G401.6 (cell line): Measurements from ENCODE around the gene PDE6C.

ENCODE experiments used
- FAIRE-seq: peaks from 2 replicates; lab custom pipeline; 2012; peaks lifted over from hg19 to GRCh38; lab: Jason Lieb, UNC

The PDE6C gene

GRCh38 chr10:93612311-93612710 lies at the start of gene PDE6C:
Gene PDE6C (plus strand): TSS chr10:93612537. CDS start chr10:93612726, 189 bp downstream.
- FAIRE-seq, result no peak

GRCh38 chr10:93565446-93565845 lies 46.9 kb upstream of the PDE6C start:
- FAIRE-seq, result no peak

DNA sequence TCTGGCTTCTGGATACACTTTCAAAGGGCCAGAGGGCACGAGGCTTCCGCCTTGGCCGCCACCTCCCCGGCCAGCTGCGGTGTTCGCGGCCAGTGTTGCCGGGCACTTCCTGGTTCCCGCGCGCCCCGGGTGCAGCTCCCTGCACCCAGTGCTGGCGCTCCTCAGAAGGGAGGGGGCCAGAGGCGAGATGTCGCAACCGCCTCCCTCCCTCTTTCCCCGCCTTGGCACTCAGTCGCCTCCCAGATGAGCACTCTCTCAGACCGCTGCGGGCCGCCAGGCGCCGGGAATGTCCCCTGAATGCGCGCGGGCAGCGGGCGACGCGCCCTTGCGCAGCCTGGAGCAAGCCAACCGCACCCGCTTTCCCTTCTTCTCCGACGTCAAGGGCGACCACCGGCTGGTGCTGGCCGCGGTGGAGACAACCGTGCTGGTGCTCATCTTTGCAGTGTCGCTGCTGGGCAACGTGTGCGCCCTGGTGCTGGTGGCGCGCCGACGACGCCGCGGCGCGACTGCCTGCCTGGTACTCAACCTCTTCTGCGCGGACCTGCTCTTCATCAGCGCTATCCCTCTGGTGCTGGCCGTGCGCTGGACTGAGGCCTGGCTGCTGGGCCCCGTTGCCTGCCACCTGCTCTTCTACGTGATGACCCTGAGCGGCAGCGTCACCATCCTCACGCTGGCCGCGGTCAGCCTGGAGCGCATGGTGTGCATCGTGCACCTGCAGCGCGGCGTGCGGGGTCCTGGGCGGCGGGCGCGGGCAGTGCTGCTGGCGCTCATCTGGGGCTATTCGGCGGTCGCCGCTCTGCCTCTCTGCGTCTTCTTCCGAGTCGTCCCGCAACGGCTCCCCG lies 45.7 kb upstream of the PDE6C start, which contains the start of gene FFAR4:
FFAR4 (plus strand) TSS at position 231 of the 842 bp plus-strand sequence; CDS start at position 287, 56 bp downstream.
- no peak for FAIRE-seq

DNA sequence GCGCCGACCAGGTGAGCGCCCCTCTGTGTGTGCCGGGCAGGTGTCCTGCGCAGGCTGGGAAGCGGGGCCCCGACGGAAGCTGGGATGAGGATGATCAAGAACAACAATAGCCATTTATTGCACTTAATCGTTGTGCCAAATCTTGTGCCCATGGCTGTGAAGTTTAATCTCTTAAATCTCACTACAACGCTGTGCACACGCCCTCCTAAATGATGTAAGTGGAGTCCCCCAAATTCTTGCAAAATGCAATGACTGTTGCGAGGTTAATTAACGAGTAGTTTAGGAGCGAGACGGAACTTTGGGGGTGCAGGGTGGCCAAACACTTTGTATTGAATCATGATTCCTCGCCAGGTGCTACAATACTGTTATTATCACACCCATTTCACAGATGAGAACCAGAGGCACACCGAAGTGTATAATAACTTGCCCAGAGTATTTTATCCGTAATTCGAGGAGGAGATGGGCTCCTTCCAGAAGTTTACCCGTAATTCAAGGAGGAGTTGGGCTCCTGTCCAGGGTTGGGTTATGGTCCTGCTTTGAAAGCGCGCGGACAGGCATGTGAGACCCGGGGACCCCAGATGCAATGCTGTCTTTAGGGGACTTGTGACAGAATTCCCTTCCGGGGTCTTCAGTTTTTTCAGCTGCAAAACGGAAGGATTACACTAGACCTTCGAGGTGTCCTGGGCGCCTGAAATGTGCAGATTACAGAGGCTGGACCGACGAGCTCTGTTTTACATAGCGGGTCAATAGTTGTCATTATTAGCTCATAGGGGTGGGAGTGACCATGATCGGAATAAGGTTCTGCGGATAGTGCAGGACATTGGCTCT lies 44.8 kb upstream of the PDE6C start:
- FAIRE-seq, result no peak

DNA sequence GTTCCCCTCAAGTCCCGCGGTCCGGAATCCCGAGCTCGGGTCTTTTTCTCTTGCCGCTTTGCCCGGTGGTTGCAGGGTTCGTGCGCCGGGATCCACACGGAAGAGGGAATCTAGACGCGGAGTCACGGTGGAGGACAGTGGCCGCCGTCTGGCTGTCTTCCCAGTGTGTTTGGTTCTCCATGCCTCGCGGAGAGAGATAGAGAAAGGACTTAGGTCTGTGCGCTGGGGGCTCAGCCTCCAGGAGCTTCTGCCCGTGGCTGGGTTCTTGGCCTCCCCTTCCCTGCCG lies 44.3 kb upstream of the PDE6C start:
- no peak for FAIRE-seq

DNA sequence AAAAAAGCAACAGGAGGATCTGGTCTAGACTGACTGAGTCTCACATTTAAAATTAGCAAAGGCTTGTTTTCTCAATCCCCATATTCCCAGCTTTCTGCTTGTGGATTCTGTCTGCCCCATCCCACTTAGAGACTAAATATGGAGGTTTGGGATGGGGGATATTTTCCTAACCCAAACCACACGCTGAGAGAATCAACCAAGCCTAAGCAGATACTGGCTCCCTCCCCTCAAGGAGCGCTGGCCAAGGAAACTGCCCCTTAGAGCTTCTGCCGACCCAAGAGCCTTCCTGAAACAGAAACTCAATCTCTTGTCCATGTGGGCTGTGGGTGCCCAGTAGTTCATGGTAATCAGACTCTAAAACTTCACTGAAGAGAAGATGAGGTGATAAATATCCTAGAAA lies 42.0 kb upstream of the PDE6C start:
- FAIRE-seq, result no peak

DNA sequence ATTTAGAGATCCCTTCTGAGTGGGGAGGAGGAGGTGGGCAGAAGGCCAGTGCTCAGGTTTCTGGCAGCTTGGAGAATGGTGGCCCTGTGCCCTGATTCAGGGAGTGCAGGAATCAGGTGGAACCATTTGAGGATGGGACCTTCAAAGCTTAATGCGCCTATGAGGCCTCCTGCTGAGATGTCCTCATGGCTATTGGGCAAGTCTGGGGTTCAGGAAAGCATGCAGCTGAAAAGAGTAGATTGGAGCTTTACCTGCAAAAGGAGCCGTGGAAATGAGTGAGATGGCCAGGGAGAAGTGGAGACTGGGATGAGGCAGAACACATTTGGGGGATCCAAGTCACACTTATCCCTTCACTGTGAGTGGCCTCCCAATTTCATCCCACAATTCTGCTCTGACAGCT lies 39.7 kb upstream of the PDE6C start:
- FAIRE-seq, result no peak

GRCh38 chr10:93573051-93573909 lies 39.1 kb upstream of the PDE6C start:
- no peak for FAIRE-seq

- no peak for FAIRE-seq
Measured at GRCh38 chr10:93573924-93574323, 38.4 kb upstream of the PDE6C start.

DNA sequence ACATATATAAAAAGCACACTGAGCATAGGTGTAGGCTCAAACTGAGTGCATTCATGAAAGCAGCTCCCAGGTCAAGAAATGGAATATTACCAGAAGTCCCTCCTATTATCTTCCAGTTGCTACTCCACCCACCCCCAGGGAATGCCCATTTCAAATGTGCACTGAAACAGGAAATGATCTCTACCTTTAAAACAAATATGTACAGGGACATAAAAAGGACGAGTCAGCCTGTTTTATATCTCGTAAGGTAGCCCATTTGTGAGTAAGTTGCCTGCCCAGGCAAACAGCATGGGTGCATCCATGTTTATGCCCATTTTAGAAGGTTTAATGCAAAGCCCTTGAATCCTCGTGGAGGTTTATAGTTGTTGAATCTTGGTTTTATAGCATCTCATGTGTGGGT lies 35.4 kb upstream of the PDE6C start:
- no peak for FAIRE-seq

- no peak for FAIRE-seq
Measured at GRCh38 chr10:93577565-93577964, 34.8 kb upstream of the PDE6C start.

- no peak for FAIRE-seq
Measured at GRCh38 chr10:93579089-93579488, 33.2 kb upstream of the PDE6C start.

DNA sequence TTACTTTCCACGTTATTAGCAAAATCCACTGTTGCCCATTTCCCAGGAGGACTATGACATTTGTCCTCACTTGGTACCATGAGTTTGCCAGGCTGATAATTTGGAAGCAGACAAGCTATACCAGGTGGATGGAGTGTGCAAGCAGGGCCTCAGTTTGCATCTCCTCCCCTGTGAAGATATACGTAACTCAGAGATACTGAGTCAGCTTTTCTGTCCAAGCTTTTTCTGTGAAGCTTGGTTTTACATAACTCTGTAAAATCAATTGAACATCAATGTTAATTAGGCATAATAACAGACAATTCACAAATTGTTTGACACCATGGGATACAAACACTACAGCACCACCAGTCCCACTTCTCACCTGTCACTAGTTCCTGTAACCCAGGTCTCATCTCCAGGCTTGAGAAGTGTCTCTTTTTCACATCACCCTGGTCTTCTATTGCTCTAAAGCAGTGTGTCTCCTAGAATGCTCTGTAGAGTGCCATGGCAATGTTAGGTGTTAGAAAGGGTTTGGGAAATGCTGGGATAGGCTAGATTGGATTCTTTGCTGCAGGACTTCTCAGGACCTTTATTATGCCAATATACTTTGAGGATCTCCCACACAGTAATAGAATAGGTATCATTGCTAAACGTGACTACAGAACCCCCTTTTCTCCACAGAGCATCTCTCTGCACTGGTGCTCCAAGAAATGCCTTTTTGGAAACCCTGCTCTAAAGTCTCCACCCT lies 32.2 kb upstream of the PDE6C start:
- FAIRE-seq, result no peak

- FAIRE-seq, result no peak
Measured at GRCh38 chr10:93580828-93581227, 31.5 kb upstream of the PDE6C start.

- FAIRE-seq, result no peak
Measured at GRCh38 chr10:93584445-93584844, 27.9 kb upstream of the PDE6C start.

DNA sequence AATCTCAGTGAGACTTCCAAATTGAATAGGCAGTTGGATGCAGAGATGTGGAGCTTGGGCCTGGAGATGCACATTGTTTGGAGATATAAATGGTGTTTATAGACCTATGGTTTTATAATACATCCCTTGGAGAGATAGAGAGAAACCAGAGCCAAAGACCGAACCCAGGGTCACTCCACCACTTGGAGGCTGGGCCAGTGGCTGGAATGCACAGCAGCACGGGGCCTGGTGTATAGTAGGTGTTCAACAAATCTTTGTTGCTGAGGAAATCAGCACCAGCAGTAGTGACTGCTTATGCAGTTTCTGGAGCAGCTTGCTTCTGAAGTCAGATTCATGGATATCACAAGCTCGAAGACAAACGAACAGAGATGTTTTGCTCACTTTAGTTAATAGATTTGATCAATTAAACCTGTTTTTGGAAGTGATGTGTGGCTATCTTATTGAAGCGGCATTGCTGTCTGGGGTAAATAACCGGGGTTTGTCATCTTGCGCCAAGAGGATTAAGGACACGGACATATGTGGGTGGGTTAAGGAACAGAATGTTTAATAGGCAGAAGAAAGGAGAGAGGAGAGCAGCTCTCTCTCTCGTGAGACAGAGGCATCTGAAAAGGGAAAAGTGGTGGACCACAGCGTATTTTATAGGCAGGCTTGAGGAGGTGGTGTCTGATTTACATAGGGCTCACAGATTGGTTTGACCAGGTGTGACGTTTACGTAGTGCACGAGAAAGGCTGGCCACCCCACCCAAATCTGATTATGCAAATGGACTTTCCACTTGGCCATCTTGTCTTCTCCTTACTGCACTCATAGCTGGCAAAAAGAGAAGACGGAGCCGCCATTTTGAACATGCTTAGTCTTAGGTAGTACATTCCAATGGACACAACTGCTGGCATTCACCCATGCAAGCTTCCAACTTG lies 22.4 kb upstream of the PDE6C start:
- FAIRE-seq, result no peak

GRCh38 chr10:93590638-93591037 lies 21.7 kb upstream of the PDE6C start:
- FAIRE-seq, result no peak

GRCh38 chr10:93591065-93591808 lies 21.1 kb upstream of the PDE6C start:
- no peak for FAIRE-seq

- FAIRE-seq, result no peak
Measured at GRCh38 chr10:93593254-93593653, 19.1 kb upstream of the PDE6C start.

DNA sequence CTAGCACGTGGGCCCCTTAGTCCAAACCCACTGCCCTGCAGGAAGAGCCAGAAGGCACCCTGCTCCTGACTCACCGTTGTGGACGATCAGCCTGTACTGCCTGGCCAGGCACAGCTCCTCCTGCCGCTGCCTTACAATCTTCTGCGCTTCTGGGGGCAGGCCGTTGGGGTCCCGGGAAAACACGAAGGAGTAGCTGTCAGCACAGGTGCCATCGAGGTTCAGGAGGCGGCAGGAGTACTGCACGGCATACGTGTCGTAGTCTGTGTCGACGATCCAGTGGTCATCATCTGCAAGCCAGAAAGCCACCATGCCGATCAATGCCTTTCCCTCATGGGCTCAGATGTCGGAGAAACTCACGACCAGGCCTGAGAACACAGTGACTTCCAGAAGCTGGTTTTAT lies 18.6 kb upstream of the PDE6C start:
- no peak for FAIRE-seq
